GM18517 (cell line): ENCODE results near the gene APRT.
"Not testable (repeated sequence)": the region's sequence is repeated elsewhere in the genome, so short reads cannot be mapped to it uniquely, and the experiment has no call there.

Experiments
- ATAC-seq: cut with Tn5 transposase; IDR thresholded peaks from one replicate; pipeline ENCODE4 v1.9.1; 2021; ENCODE audit warnings: mild to moderate bottlenecking, moderate library complexity; ENCODE audit not compliant: unreplicated experiment

APRT gene

DNA sequence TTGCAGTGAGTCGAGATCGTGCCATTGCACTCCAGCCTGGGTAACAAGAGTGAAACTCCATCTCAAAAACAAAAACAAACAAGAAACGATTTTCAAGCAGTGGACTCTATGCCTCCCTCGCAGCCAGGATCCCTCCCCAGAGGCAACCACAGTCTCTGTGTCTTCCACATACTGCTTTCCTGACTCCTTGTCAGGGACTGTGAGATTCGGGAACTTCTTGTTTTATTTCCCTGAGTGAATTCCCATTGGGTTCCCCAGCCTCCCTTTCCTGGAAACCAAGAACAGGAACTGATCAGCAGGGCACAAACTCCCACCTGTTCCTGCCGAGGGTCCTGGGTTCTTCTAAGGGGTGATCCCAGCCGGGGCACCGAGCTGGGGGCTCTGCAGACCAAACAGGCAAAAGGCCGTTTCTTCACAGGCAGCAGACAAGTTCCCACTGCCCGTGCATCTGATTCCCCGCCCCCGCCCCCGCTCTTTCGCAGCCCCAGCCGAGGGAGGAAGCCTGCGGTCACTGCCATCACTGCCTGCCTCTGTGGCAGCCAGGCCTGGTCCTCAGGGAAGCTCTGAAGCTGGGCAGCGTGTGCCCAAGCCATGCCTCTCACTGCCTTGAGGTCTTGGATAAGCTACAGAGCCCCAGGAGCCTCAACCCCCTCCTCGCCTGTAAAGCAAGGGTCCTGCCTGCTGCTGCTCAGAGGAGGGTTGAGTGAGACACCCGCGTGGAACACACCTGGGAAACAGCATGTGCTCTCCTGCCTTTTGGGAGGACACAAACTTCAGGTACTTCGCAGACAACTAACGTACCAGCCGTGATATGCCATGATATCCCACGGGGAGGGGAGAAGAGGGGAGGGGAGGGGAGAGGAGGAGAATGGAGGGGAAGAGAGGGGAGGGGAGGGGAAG, 21.2 kb downstream of the APRT start:
- ATAC-seq = no peak

DNA sequence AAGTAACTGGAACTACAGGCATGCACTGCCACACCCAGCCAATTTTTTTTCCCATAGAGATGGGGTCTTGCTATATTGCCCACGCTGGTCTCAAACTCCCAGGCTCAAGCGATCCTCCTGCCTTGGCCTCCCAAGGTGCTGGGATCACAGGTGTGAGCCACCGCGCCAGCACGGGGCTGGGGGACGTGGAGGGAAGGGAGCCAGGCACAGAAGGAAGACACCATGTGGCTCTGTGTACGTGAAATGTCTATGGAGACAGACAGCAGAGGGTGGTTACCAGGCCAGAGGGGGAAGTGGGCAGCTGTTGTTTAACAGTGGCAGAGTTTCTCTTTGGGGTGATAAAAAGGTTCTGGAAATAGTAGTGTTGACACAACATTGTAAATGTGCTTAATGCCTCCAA, 22.1 kb downstream of the APRT start:
- no peak for ATAC-seq

DNA sequence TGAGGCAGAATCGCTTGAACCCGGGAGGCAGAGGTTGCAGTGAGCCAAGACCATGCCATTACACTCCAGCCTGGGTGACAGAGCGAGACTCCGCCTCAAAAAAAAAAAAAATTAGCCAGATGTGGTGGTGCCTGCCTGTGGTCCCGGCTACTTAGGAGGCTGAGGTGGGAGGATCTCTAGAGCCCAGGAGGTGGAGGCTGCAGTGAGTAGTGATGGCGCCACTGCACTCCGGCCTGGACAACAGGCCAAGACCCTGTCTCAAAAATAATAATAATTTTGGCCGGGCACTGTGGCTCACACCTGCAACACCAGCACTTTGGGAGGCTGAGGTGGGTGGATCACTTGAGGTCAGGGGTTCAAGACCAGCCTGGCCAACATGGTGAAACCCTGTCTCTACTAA, 23.0 kb downstream of the APRT start:
- not testable (repeated sequence) for ATAC-seq

DNA sequence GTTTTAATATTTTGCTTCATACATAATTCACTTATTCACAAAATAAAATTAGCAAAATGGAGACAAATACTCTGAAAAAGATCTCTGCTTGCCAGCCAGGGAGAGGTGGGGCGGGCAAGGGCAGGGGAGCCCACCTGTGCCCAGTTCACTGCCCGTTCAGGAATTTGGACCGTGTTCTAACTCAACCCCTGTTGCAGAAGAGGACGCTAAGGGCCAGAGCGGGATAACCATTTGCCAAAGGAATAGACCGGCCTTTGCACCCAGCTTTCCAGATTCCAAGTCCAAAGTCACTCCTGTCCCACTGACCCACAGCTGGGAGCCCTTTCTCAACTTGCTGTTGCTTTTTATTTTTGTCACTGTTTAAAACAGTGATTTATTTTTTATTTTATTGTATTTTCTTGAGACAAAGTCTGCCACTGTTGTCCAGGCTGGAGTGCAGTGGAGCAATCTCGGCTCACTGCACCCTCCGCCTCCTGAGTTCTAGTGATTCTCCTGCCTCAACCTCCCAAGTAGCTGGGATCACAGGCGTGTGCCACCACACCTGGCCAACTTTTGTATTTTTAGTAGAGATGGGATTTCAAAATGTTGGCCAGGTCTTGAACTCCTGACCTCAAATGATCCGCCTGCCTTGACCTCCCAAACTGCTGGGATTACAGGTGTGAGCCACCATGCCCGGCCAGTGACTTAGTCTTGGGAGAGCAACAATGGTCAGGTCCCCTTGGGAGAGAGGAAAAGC, 24.0 kb downstream of the APRT start:
- no peak for ATAC-seq

DNA sequence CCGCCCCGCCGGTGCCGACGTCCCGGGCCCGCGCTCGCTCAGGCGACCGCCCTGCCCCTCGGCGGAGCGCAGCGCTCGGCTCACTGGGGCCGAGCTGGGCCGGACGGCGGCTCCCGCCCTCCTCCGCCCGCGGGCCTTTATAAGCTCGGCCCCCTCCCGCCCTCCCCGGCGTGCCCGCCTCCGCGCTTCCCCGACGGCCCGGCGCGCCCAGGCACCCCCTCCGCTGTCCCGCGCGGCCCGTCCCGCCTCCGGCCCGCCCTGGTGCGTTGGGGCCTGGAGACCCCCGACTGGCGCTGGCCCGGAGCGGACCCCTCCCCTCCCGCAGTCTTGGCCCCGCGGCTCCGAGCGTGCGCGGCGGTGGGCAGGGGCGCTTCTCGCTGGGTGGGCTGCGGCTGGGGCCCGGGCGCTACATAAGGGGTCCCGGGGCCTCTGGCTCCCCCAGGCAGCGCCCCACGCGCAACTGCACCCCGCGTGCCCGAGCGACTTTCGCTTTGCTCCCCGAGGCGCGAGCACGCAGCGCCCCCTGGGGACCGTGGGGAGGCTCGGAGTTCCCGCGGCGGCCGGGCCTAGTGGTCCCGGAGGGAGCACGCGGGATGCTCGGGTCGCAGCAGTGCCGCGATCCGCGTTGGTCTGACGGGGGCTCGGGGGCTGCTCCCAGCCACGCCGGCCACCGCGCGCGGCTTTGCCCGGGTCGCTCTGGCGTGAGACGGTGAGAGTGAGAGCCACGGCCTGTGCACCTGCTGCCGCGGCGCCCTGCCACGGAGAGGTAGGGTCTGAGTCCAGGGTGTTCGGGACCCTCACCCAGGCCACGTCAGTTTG, 26.4 kb downstream of the APRT start, which contains the start of gene PIEZO1:
TSS of gene PIEZO1 (minus strand) at position 115 of the 819 bp plus-strand sequence. CDS start 256 bp downstream, outside the sequence.
- ATAC-seq = no peak

DNA sequence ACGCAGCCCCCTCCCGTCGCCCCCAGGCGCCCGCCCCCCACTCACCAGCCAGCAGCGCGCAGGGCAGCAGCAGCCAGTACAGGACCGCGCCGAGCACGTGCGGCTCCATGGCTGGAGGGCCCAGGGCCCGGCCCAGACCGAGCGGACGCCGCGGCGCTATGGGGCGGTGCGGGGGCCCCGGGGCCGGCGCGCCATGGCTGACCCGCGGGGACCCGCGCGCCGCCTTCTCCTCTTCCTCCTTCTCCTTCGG, 26.9 kb downstream of the APRT start:
- ATAC-seq = no peak

DNA sequence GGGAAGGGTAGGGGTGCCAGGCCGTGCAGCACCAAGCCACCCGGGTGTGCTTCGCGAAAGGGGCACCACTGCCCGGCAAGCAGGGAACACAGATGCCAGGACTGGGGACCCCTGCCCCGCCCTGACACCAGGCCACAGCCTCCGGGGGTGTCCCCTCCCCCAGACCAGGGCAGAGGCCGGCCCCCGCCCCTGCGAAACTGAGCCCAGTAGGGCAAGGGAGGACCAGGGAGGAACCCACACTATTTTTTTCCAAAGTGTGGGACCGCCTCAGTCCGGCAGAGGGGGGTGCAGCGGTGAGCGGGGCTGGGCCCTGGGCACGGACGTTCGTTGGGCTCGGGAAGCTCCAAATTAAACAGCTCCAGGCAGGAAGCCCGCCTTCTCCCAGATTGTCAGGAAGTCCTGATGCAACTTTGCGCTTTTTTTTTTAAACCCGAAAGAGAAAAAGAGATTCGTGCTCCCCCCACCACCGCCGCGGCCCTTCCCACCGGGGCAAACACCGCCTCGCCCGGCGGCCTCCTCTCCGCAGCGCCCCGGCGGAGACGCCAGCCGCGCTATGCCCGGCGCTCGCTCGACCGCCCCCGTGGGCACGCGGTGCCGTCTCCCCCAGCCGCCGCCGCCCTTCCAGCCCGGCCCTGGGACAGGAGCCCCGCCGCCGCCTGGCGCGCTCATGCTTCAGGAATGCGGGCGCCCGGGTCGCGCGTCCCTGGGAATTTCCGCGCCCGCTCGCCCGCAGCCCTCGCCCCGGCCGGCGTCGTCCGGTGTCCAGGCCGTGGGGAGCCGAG, 27.5 kb downstream of the APRT start:
- ATAC-seq = no peak

DNA sequence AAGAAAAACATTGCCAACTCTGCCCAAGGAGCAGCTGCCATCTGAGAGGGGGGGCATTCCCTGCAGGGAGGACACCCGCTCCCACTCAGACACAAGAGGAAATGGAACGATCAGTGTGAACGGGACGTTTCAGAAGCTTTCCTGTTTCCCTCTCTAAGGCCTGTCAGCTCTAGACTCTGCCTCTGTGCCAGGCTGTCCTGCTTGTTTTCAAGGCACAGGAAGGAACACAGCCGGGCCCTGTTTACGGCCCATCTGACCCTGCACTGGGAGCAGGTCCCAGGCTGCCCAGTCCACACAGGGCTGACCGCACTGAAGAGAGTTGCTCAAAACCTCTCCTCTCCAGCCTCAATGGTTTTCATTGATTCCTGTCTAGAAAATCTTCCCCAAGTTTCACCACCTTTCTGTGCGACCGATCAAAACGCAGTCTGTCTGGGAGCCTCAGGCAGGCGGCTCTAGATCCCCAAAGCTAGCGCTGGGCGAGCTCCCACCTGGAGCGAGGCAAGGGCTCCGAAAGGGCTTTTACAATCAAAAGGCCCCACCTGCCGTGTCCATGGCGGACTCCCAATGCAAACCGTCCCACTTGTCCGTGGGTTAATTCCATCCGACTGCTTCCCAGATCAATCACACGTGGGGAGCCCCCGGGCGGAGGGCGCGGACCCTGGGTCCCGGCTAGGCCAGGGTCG, 28.2 kb downstream of the APRT start:
- ATAC-seq = no peak

DNA sequence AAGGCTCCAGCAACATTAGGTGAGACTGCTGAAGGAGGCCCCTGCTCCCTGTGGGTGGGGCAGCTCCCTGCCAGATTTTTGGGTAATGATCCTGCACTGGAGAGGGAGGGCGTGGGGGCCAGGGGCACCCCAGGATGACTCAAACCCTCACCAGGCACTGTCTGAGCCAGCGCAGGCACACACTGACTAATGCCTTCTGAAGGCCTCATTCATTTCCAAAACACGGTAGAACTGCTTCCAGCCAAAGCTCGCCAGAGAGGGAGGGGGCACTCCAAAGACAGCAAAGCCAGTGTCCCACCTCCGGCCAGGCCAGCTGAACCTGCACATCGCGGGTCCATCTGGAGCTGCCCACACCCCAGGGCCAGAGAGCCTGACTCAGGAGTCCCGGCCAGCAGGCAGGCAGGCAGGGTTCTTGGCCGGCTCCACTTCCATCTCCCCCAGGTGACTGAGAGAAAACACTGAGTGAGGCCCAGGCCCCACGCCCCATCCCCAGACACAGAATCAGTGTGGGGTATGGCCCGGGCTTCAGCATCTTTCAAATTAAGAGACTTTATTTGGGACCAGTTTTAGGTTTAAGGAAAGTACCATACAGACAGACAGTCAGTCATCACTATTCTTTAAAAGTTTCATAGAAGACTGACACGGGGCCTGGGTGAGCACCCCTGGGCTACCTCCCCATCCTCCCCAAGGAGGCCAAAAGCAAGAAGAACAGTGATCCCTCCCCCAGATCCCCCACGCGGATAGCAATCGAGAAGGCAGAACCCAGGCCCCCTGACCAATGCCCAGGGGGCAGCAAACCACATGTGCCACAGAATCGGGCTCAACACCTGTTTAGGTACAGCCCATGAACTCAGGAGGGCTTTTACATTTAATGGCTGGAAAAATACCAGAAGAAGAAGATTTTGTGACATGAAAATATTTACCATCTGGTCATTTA, 29.0 kb downstream of the APRT start:
- no peak for ATAC-seq

DNA sequence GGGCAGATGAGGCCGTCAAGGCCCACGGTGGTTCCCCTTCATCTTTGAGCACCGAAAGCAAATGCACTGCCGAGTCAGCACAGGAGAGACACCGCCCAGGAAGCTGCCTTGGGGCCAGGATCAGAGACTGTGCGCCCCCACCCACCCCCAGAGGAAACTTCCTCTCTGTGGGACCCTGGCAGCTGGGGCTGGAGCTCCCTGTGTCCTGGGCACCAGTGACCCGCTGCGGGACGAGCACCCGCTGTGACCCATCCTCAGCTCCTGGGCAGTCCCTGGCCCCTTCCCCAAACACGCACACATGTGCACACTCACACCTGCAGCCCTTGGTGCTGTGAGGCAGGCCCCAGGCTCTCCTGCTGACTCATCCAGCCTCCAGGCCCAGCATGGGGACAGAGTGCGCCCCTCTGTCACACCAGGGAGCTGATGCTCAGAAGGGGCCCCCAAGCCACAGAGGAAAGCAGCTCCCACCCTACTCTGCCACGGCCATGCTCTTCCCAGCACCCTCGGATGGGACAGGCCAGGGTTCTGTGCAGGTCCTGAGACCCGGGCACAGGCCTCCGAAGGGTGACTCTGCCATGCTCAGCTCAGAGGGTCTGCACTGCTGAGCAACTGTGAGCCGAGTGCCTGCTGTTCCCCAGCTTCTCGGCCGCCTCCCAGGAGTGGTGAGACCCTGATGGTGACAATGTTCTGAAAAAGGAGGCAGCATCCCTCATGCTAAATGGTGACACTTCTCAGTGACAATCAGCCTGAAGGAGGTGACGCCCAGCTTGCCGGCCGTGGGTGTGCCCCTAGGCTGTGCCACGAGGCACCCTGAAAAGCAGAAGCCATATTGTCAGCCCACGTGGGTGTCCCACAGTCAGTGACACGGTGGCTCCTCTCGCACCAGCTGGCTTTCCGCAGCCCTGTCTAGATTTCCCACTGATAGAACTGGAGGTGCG, 30.3 kb downstream of the APRT start:
- ATAC-seq = peak; percentile 47

DNA sequence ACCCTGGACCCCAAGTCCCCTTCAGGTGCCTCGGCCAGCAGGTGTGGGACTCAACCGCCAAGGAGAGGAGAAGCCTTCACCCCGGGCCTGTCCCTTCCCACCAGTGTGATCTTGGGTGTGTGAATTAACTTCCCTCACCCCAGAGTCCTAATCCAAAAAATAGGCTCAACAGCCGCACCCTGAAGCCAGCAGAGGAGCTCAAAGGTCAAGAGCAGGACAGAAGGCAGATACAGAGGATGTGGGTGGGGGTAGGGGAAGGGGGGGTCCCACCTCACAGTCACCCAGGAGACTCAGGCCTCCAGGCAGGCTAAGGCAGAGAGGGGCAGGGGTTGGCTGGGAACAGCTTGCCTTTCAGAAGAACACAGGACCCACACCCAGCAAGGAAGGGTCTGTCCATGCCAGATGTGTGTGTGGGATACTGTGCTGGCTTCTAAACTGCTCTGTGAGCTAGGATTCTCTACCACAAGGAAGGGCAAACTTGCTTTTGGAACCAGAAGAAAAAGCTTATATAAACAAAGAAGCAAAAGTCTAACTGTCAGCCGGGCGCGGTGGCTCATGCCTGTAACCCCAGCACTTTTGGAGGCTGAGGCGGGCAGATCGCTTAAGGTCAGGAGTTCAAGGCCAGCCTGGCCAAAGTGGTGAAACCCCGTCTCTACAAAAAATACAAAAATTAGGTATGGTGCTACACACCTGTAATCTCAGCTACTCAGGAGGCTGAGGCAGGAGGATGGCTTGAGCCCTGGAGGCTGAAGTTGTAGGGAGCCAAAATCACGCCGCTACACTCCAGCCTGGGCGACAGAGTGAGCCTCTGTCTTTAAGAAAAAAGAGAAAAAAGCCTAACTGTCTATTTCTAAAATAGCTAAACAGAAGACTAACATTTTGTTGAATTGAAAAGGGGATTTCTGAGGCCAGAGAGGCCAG, 31.3 kb downstream of the APRT start:
- no peak for ATAC-seq

DNA sequence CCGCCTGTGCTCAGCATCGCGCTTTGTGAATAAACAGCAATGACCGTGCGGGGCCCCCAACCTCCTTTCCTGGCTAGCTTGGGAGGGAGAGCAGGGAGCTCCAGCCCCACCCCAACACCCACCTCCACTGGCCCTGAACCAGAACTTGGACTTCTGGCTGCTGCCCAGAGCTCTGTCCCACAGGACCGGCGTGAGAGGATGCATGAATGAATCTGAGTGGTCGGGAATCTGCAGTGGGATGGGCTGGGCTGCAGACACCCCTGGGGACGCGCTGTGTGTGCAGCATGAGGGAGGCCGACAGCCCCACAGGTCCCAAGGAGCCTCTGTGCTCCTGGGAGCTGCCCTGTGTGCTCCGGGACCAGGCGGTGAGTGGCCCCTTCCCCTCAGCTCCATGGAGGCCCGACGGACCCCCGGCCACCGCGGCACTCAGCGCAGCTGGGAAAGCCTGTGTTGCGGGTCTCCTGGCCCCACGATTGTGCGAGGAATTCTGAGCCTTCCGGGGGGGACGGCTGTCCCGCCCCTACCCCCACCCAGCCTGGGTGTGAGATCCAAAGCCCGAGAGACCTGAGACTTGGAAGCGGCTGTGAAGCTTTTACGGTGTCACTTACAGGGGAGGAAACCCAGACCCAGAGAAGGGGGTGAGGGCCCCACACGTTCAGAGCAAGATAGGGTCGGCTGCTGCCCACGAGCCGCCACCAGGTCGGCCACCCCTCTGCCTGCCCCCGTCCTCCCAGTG, 32.2 kb downstream of the APRT start:
- no peak for ATAC-seq

DNA sequence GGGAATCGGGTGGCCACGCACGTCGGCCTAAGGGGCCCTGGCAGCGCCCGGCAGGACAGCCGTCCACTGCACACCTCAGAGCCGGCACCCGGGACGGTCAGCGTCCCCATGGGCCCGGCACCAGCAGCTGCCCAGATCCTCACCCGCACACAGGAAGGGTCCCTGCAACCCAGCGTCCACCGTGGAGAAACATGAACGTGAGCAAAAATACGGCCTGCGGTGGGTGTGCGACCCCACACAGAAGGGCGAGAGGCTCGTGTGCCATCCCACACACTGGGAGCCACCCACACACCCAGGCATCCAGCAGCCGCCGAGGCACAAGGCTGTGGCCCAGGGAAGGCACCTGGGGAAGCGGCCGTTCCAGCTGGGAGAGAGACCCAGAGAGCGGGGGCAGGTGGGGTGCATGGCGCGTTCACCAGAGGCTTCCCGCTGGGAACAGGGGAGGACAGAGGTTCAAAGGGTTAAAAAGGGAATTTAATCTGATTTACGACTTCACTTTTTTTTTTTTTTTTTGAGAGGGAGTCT, 33.1 kb downstream of the APRT start:
- ATAC-seq = no peak

DNA sequence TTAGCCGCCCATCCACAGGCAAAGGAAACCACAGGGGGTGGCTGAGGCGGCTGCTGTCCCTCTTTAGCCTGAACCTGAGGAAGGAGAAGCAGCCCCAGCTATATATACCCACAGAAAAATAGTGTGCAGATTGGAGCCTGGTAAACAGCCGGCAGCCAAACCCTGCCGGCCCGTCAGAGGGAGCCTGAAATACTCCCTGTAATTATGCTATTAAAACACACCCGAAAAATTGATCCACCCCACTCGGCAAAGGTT, 33.5 kb downstream of the APRT start:
- no peak for ATAC-seq

DNA sequence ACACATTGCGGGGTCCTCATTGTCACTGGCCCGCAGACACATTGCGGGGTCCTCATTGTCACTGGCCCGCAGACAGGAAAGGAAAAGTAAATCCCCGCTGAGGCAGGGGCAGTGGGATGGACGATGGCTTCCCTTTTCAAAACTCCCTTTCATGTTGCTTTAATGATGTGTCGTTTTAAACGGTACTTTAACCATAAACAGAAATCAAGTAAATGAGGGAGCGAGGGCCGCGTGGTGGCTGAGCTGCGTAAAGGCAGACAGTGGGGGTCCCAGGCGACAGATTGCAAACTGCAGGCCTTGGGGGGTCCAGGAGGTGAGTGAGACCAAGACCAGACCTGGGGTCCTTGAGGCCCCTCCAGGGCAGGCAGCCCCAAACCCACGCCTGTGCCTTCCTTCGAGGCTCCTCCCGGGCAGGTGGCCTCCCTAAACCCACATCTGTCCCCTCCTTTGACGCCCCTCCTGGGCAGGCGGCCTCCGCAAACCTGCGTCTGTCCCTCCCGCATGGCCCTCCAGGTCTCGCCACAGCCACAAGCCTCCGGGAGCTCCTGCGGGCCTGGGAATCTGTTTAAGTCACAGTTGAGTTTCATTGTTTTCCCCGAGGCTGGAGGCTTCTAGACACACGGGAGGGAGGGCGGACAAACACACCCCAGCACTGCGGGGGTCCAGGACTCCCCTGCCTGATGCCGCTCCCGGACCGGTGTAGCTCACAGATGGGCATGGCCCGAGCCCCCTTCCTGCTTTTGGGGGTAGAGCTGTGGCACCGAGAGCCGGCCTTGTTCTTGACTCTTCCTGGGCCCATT, 34.1 kb downstream of the APRT start:
- ATAC-seq = no peak

DNA sequence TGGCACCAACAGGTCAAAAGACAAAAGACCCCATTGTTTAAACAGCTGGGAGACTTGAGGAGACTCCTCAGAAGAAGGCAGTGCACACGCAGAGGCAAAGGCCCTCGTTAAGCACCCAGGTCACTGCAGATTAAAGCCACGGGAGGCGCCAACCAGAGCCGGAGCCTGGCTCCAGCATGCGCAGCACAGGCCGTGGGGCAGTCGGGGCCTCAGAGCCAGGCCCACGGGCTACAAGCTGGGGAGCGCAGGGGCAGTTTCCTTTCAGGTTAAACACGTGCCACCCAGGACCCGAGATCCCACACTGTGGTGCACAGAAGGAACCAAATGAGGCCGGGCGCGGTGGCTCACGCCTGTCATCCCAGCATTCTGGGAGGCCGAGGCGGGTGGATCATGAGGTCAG, 35.9 kb downstream of the APRT start:
- no peak for ATAC-seq
